Measurements from ENCODE around the gene CPNE1.

The CPNE1 gene

GRCh38 chr20:35657271-35657670, 7.4 kb downstream of the CPNE1 start:
- H3K4me1 ChIP-seq (ENCODE audit: insufficient read depth, low read length), result peaks cover 16% of the 10 kb centered on the region
- H3K27me3 ChIP-seq (ENCODE audit: insufficient read depth, low read length), result no peaks in the 10 kb centered on the region
- H3K36me3 ChIP-seq (ENCODE audit: insufficient read depth, low read length), result peaks cover 40% of the 10 kb centered on the region
- peaks cover 5% of the 10 kb centered on the region for H3K9me3 ChIP-seq (ENCODE audit: low read length)
- no peak overlapping the region for H3K4me3 ChIP-seq (ENCODE audit: low read length)
- H2AFZ ChIP-seq (ENCODE audit: low read depth, low read length), result no peak overlapping the region

DNA sequence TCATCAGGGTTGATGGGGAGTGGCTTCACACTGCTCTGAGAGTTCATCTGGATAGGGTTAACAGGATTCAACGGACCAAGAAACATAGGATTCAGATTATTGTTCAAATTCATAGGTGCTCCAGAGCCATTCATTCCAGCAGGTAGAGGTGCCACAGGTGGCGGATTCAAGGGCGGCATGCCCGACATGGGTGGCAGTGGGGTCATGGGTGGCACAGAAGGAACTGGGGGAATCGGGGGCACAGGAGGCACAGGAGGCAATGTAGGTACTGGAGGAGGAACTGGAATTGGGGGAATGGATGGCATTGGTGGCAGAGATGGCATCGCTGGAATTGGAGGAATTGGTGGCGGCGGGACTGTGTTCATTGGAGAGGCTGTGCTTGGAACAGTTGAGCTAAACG, 10.3 kb downstream of the CPNE1 start:
- H3K36me3 ChIP-seq (ENCODE audit: insufficient read depth, low read length), result peaks cover 48% of the 10 kb centered on the region
- H3K4me3 ChIP-seq (ENCODE audit: low read length), result no peak overlapping the region

GRCh38 chr20:35653893-35654292, 10.8 kb downstream of the CPNE1 start:
- H3K36me3 ChIP-seq (ENCODE audit: insufficient read depth, low read length), result peaks cover 50% of the 10 kb centered on the region
- H3K4me1 ChIP-seq (ENCODE audit: insufficient read depth, low read length), result no peaks in the 10 kb centered on the region
- H2AFZ ChIP-seq (ENCODE audit: low read depth, low read length), result no peak overlapping the region
- no peak overlapping the region for H3K4me3 ChIP-seq (ENCODE audit: low read length)
- H3K9me3 ChIP-seq (ENCODE audit: low read length), result peaks cover 5% of the 10 kb centered on the region
- no peaks in the 10 kb centered on the region for H3K27me3 ChIP-seq (ENCODE audit: insufficient read depth, low read length)

More for the DNA sequence above, 10.3 kb downstream of the CPNE1 start:
- H2AFZ ChIP-seq (ENCODE audit: low read depth, low read length), result no peak overlapping the region
- H3K9me3 ChIP-seq (ENCODE audit: low read length), result peaks cover 5% of the 10 kb centered on the region
- H3K4me1 ChIP-seq (ENCODE audit: insufficient read depth, low read length), result no peaks in the 10 kb centered on the region
- no peaks in the 10 kb centered on the region for H3K27me3 ChIP-seq (ENCODE audit: insufficient read depth, low read length)

DNA sequence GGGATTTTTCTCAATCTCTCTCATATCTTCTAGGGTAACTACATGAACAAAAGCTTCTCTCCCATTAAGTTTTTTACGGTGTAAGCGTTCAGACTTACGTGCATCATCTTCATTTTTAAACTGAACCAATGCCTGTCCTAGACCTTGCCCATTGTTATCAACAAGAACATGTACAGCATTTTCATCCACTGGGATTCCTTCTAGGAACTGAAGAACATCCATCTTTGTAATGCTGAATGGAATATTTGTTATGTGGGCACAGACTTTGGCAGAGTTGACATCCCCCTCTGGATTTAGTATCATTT, 11.3 kb downstream of the CPNE1 start:
- Histone ChIP-seq H3K27me3 (ENCODE audit: insufficient read depth, low read length) (no peaks in the 10 kb centered on the region), H3K36me3 (ENCODE audit: insufficient read depth, low read length) (peaks cover 50% of the 10 kb centered on the region), H3K4me3 (ENCODE audit: low read length) (no peak overlapping the region), H2AFZ (ENCODE audit: low read depth, low read length) (no peak overlapping the region), H3K9me3 (ENCODE audit: low read length) (peaks cover 5% of the 10 kb centered on the region), H3K4me1 (ENCODE audit: insufficient read depth, low read length) (no peaks in the 10 kb centered on the region)

DNA sequence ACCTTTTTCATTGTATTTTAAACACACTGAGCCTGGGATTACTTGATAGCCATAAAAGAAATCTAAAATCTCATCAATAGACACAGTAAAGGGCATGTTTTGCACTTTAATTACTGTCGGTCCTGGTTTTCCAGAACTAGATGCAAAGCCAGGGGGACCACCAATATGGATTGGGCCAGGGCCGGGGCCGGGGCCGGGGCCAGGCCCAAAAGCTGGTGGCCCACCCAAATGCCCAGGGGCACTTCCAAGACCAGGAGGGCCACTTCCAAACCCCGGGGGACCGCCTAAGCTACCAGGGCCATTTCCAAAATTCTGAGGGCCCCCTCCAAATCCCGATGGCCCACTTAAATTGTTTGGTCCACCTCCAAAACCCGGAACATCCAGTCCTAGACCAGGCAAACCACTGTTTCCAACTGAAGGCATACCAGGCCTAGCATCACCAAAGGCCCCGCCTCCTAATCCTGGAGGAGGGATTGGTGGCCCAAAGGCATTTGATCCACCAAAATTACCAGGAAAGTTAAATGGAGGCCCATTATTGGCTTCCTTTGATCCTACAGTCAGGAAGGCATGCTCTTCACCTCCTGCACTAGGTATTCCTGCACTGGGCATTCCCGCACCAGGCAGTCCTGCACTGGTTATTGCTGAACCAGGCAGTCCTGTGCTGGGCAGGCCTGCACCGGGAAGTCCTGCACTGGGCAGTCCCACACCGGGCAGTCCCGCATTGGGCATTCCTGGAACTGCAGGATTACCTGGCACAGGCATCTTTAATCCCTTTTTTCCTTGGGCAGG, 11.9 kb downstream of the CPNE1 start:
- Histone ChIP-seq H2AFZ (ENCODE audit: low read depth, low read length) (no peak overlapping the region), H3K4me3 (ENCODE audit: low read length) (no peak overlapping the region), H3K36me3 (ENCODE audit: insufficient read depth, low read length) (peaks cover 50% of the 10 kb centered on the region)

DNA sequence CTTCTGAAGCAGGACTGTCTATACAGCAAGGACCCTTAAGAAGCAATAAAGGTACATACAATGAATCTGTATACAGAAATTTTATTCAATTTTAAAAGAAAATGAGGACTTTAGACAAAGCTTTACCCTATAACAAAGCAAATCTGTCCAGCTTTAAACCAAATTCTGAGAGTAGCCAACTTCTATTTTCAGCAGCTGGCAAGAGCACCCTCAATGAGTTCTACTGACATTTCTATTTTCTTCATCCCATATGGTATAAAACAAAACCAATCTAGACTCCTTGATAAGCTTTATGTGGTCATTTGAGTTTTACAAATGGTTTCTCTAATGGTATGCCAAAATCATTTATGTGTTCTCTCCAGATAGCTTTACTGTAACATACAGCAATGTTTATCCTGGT, 12.7 kb downstream of the CPNE1 start:
- peaks cover 5% of the 10 kb centered on the region for H3K9me3 ChIP-seq (ENCODE audit: low read length)
- peaks cover 43% of the 10 kb centered on the region for H3K36me3 ChIP-seq (ENCODE audit: insufficient read depth, low read length)
- no peak overlapping the region for H2AFZ ChIP-seq (ENCODE audit: low read depth, low read length)
- H3K4me3 ChIP-seq (ENCODE audit: low read length), result no peak overlapping the region
- H3K4me1 ChIP-seq (ENCODE audit: insufficient read depth, low read length), result no peaks in the 10 kb centered on the region
- no peaks in the 10 kb centered on the region for H3K27me3 ChIP-seq (ENCODE audit: insufficient read depth, low read length)

More for the DNA sequence above, 11.9 kb downstream of the CPNE1 start:
- H3K27me3 ChIP-seq (ENCODE audit: insufficient read depth, low read length), result no peaks in the 10 kb centered on the region
- peaks cover 5% of the 10 kb centered on the region for H3K9me3 ChIP-seq (ENCODE audit: low read length)
- H3K4me1 ChIP-seq (ENCODE audit: insufficient read depth, low read length), result no peaks in the 10 kb centered on the region

DNA sequence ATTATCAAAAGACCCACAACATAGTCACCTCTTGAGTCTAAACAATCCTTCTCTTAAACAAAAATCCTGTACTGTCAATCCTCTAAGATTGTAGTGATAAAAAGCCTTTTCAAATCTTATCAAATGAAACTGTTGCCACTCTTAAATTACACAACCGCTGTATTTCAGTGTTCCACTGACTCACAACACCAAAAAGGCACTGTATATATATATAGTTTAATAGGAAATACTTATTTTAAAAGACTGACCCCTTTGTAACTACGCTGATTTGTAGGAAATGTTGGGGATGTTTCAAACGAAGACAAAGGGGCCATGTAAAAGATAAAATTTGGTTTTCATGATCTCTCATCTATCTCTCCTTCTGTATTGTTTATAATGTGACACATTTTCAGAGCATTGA, 14.1 kb downstream of the CPNE1 start:
- H2AFZ ChIP-seq (ENCODE audit: low read depth, low read length), result no peak overlapping the region
- no peaks in the 10 kb centered on the region for H3K4me1 ChIP-seq (ENCODE audit: insufficient read depth, low read length)
- H3K36me3 ChIP-seq (ENCODE audit: insufficient read depth, low read length), result peaks cover 39% of the 10 kb centered on the region
- H3K4me3 ChIP-seq (ENCODE audit: low read length), result no peak overlapping the region
- H3K9me3 ChIP-seq (ENCODE audit: low read length), result peaks cover 5% of the 10 kb centered on the region
- H3K27me3 ChIP-seq (ENCODE audit: insufficient read depth, low read length), result no peaks in the 10 kb centered on the region

DNA sequence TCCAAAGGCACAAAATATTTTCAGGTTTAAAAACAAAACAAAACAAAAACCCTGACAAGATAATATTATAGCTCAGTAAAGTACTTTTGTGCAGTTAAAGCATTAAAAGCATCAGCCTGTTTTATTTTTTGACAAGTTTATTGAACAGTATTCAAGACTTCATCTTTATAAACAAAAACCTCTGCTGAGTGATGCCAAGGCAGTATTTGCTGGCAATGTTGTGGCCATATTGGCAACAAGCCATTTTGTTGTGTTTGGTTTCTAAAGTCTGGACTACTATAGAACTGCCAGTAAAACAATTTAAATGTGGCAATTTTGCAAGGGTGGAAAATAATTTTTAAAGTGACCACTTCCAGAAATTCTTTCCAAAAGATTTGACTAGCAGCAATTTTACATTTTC, 15.9 kb downstream of the CPNE1 start:
- Histone ChIP-seq H3K36me3 (ENCODE audit: insufficient read depth, low read length) (peaks cover 23% of the 10 kb centered on the region), H3K4me3 (ENCODE audit: low read length) (no peak overlapping the region), H3K9me3 (ENCODE audit: low read length) (no peaks in the 10 kb centered on the region), H3K4me1 (ENCODE audit: insufficient read depth, low read length) (no peaks in the 10 kb centered on the region), H2AFZ (ENCODE audit: low read depth, low read length) (no peak overlapping the region), H3K27me3 (ENCODE audit: insufficient read depth, low read length) (no peaks in the 10 kb centered on the region)

- no peaks in the 10 kb centered on the region for H3K27me3 ChIP-seq (ENCODE audit: insufficient read depth, low read length)
- H2AFZ ChIP-seq (ENCODE audit: low read depth, low read length), result no peak overlapping the region
- no peak overlapping the region for H3K4me3 ChIP-seq (ENCODE audit: low read length)
- H3K4me1 ChIP-seq (ENCODE audit: insufficient read depth, low read length), result no peaks in the 10 kb centered on the region
- no peaks in the 10 kb centered on the region for H3K9me3 ChIP-seq (ENCODE audit: low read length)
- peaks cover 2% of the 10 kb centered on the region for H3K36me3 ChIP-seq (ENCODE audit: insufficient read depth, low read length)
Measured at GRCh38 chr20:35644806-35645205, 19.9 kb downstream of the CPNE1 start.

GRCh38 chr20:35643045-35643444, 21.7 kb downstream of the CPNE1 start:
- Histone ChIP-seq H3K27me3 (ENCODE audit: insufficient read depth, low read length) (no peaks in the 10 kb centered on the region), H3K9me3 (ENCODE audit: low read length) (no peaks in the 10 kb centered on the region), H3K36me3 (ENCODE audit: insufficient read depth, low read length) (no peaks in the 10 kb centered on the region), H3K4me3 (ENCODE audit: low read length) (no peak overlapping the region), H3K4me1 (ENCODE audit: insufficient read depth, low read length) (no peaks in the 10 kb centered on the region), H2AFZ (ENCODE audit: low read depth, low read length) (no peak overlapping the region)

DNA sequence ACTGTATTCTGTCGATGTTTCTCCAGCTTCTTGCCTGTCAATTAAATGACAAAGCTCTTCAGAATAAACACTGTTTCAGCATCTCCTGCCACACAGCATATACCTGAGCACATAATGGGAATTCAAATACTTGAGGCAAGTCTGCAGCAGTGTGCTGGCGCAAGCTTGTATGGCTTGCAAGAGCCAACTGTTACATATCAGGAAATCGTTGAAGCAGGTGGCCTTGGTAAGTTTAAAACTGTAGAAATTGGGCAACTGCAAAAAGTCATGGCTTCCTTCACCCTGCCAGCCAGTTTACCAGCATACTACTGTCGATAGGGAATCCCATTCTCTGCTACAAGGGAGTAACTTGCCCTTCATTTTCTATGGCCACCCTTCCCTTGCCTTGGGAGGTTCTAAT, 23.0 kb downstream of the CPNE1 start:
- no peaks in the 10 kb centered on the region for H3K27me3 ChIP-seq (ENCODE audit: insufficient read depth, low read length)
- no peak overlapping the region for H2AFZ ChIP-seq (ENCODE audit: low read depth, low read length)
- no peaks in the 10 kb centered on the region for H3K9me3 ChIP-seq (ENCODE audit: low read length)
- no peaks in the 10 kb centered on the region for H3K4me1 ChIP-seq (ENCODE audit: insufficient read depth, low read length)
- H3K4me3 ChIP-seq (ENCODE audit: low read length), result no peak overlapping the region
- no peaks in the 10 kb centered on the region for H3K36me3 ChIP-seq (ENCODE audit: insufficient read depth, low read length)

- H3K9me3 ChIP-seq (ENCODE audit: low read length), result no peaks in the 10 kb centered on the region
- no peak overlapping the region for H3K4me3 ChIP-seq (ENCODE audit: low read length)
- H3K36me3 ChIP-seq (ENCODE audit: insufficient read depth, low read length), result no peaks in the 10 kb centered on the region
- H3K27me3 ChIP-seq (ENCODE audit: insufficient read depth, low read length), result no peaks in the 10 kb centered on the region
- no peak overlapping the region for H2AFZ ChIP-seq (ENCODE audit: low read depth, low read length)
- H3K4me1 ChIP-seq (ENCODE audit: insufficient read depth, low read length), result no peaks in the 10 kb centered on the region
Measured at GRCh38 chr20:35640724-35641123, 24.0 kb downstream of the CPNE1 start.

DNA sequence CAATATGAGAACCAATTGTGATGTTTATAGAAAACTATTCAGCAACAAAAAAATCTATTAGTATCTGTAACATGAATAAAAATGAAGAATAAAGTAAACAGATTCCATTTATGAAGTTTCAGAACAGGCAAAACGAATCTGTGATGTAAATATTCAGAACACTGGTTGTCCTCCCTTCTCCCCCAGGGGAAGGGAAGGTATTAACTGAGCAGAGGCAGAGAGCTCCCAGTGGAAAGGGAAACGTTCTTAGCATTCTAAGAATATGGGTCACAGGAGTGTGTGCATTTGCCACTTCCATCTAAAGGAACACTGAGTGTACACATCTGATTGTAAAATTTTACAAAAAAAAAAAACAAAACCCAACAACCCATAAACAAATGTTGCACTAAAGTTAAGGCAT, 25.9 kb downstream of the CPNE1 start:
- no peak overlapping the region for H3K4me3 ChIP-seq (ENCODE audit: low read length)
- H3K27me3 ChIP-seq (ENCODE audit: insufficient read depth, low read length), result no peaks in the 10 kb centered on the region
- H2AFZ ChIP-seq (ENCODE audit: low read depth, low read length), result no peak overlapping the region
- H3K36me3 ChIP-seq (ENCODE audit: insufficient read depth, low read length), result no peaks in the 10 kb centered on the region
- H3K9me3 ChIP-seq (ENCODE audit: low read length), result no peaks in the 10 kb centered on the region
- H3K4me1 ChIP-seq (ENCODE audit: insufficient read depth, low read length), result no peaks in the 10 kb centered on the region

GRCh38 chr20:35637276-35637675, 27.4 kb downstream of the CPNE1 start:
- H3K9me3 ChIP-seq (ENCODE audit: low read length), result no peaks in the 10 kb centered on the region
- no peak overlapping the region for H3K4me3 ChIP-seq (ENCODE audit: low read length)
- no peaks in the 10 kb centered on the region for H3K27me3 ChIP-seq (ENCODE audit: insufficient read depth, low read length)
- H3K4me1 ChIP-seq (ENCODE audit: insufficient read depth, low read length), result no peaks in the 10 kb centered on the region
- H2AFZ ChIP-seq (ENCODE audit: low read depth, low read length), result no peak overlapping the region
- H3K36me3 ChIP-seq (ENCODE audit: insufficient read depth, low read length), result peaks cover 7% of the 10 kb centered on the region

Data from neuron (in vitro differentiated cells).